Measurements from ENCODE around the gene ART1. TPM values are rescaled to one million over a fixed set of nuclear protein-coding genes. Genes with fewer than 3 reads are reported as not detected.
"Not testable (repeated sequence)": the region's sequence is repeated elsewhere in the genome, so short reads cannot be mapped to it uniquely, and the experiment has no call there.

ART1 gene
- total RNA-seq, 1 experiment from 2014 or later = not detected

DNA sequence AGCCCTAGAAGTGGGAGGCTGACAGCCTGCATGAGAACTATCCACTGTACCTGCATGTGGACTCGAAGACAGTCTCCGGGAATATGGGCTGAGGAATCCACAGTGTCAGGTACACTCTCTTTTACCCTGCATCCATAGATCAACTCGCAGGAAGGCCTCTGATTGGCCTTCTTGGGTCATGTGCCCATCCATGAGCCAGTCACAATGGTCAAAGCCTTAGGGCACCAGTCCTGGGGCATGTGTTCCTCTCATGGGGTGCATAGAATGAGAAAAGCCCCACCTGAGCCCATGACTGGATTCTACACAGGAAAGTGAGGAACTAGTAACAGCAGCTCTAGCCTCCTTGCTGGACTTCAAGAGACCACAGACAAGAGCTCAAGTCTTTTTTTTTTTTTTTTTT is 10.6 kb downstream of the ART1 start:
- H3K79me1 ChIP-seq (ENCODE audit: insufficient read depth, low read depth, low read length, poor library complexity, severe bottlenecking) = no peaks in the 10 kb centered on the region
- peaks cover 3% of the 10 kb centered on the region for H3K27me3 Mint-ChIP-seq (ENCODE audit: low read depth)
- H4K91ac ChIP-seq (ENCODE audit: insufficient read length, low read depth, low read length) = no peak overlapping the region
- no peaks in the 10 kb centered on the region for H3K9me3 ChIP-seq (ENCODE audit: control insufficient read depth, low read depth, low read length)
- H3K56ac ChIP-seq (ENCODE audit: insufficient read length, low read depth, low read length) = no peak overlapping the region
- no peak overlapping the region for H2BK12ac ChIP-seq (ENCODE audit: insufficient read length, low read depth, low read length)
- H3K4me2 ChIP-seq (ENCODE audit: insufficient read depth, insufficient read length, low read length) = no peak overlapping the region
- no peaks in the 10 kb centered on the region for H3K4me1 ChIP-seq (ENCODE audit: insufficient read depth, low read length)
- H3T11ph ChIP-seq (ENCODE audit: low read length) = no peak overlapping the region
- no peaks in the 10 kb centered on the region for H3K23me2 ChIP-seq (ENCODE audit: insufficient read length, low read depth, low read length, poor library complexity, severe bottlenecking)
- no peak overlapping the region for H3K14ac ChIP-seq (ENCODE audit: insufficient read depth, low read length)
- TF ChIP-seq, protein P1, sequence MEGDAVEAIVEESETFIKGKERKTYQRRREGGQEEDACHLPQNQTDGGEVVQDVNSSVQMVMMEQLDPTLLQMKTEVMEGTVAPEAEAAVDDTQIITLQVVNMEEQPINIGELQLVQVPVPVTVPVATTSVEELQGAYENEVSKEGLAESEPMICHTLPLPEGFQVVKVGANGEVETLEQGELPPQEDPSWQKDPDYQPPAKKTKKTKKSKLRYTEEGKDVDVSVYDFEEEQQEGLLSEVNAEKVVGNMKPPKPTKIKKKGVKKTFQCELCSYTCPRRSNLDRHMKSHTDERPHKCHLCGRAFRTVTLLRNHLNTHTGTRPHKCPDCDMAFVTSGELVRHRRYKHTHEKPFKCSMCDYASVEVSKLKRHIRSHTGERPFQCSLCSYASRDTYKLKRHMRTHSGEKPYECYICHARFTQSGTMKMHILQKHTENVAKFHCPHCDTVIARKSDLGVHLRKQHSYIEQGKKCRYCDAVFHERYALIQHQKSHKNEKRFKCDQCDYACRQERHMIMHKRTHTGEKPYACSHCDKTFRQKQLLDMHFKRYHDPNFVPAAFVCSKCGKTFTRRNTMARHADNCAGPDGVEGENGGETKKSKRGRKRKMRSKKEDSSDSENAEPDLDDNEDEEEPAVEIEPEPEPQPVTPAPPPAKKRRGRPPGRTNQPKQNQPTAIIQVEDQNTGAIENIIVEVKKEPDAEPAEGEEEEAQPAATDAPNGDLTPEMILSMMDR (conservative IDR thresholded peaks at IDR 0.05) = no peak
- no peak overlapping the region for H3K4ac ChIP-seq (ENCODE audit: low read depth, low read length)
- whole genome bisulfite sequencing (ENCODE audit: extremely low coverage, insufficient read length, low lambda C conversion rate) = no CpG with 5 or more reads among the region's 3 CpGs
- no peak overlapping the region for H2BK5ac ChIP-seq (ENCODE audit: insufficient read length, low read length)
- H3K27ac Mint-ChIP-seq = peak overlapping the region in 1 of 3 experiments; percentile 37; a peak in 1 of 7 replicates
- no peak overlapping the region for H2BK20ac ChIP-seq (ENCODE audit: low read depth, low read length, poor library complexity, severe bottlenecking)
- peaks cover 0 to 4% of the 10 kb centered on the region in 2 experiments; a peak in 2 of 5 replicates for H3K9me3 Mint-ChIP-seq
- peaks cover 0 to 2% (median 0%) of the 10 kb centered on the region in 3 experiments; a peak in 1 of 7 replicates for H3K36me3 Mint-ChIP-seq (ENCODE audit: insufficient read depth in 1 of 3, low read depth in 3 of 3)
- H3K23ac ChIP-seq (ENCODE audit: insufficient read length, low read depth, low read length) = no peak overlapping the region
- H4K5ac ChIP-seq (ENCODE audit: insufficient read length, low read depth, low read length) = no peak overlapping the region
- H2BK120ac ChIP-seq (ENCODE audit: low read depth, low read length, poor library complexity, severe bottlenecking) = no peak overlapping the region
- no peaks in the 10 kb centered on the region for H4K20me1 ChIP-seq (ENCODE audit: control insufficient read depth, insufficient read depth, insufficient read length)
- no peak overlapping the region for H2AK5ac ChIP-seq (ENCODE audit: insufficient read length, low read length)
- H2AFZ ChIP-seq (ENCODE audit: low read length) = no peak overlapping the region
- H3K9ac ChIP-seq (ENCODE audit: extremely low read depth, insufficient read length, low read length) = no peak overlapping the region
- H2BK15ac ChIP-seq (ENCODE audit: low read depth, low read length) = no peak overlapping the region
- H3K27me3 ChIP-seq (ENCODE audit: insufficient read depth, low read length) = no peaks in the 10 kb centered on the region
- H3K79me2 ChIP-seq (ENCODE audit: insufficient read depth, low read length) = no peaks in the 10 kb centered on the region
- DNase-seq = no peak
- H3K4me1 Mint-ChIP-seq = peaks cover 0 to under 1% of the 10 kb centered on the region in 2 experiments; a peak in 2 of 4 replicates
- H3K27ac ChIP-seq (ENCODE audit: insufficient read length, low read depth, low read length) = no peak overlapping the region
- no peak overlapping the region for H3K4me3 Mint-ChIP-seq
- H3K18ac ChIP-seq (ENCODE audit: insufficient read length, low read depth, low read length) = no peak overlapping the region
- H4K8ac ChIP-seq (replicated peaks; ENCODE audit: insufficient read length, low read depth, low read length) = no peak overlapping the region

DNA sequence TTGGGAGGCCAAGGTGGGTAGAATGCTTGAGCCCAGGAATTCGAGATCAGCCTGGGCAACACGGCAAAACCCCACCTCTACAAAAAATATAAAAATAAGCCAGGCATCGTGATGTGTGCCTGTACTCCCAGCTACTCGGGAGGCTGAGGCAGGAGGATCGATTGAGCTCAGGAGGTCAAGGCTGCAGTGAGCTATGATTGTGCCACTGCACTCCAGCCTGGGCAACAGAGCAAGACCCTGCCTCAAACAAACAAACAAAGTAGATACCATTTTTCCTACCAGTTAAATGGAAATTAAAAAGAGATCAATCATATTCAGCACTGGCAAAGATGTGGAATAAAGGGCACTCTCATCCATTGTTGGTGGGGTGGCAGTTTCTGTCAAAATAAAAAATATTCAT is 12.4 kb downstream of the ART1 start:
- not testable (repeated sequence) for H3K27me3 ChIP-seq (ENCODE audit: insufficient read depth, low read length); H2AFZ ChIP-seq (ENCODE audit: low read length); H4K91ac ChIP-seq (ENCODE audit: insufficient read length, low read depth, low read length); H3K79me2 ChIP-seq (ENCODE audit: insufficient read depth, low read length); H3K14ac ChIP-seq (ENCODE audit: insufficient read depth, low read length); H3K27me3 Mint-ChIP-seq (ENCODE audit: low read depth); H2AK5ac ChIP-seq (ENCODE audit: insufficient read length, low read length); H2BK12ac ChIP-seq (ENCODE audit: insufficient read length, low read depth, low read length); H3K23ac ChIP-seq (ENCODE audit: insufficient read length, low read depth, low read length); H3K56ac ChIP-seq (ENCODE audit: insufficient read length, low read depth, low read length); H3K36me3 Mint-ChIP-seq (ENCODE audit: insufficient read depth in 1 of 3, low read depth in 3 of 3); H2BK15ac ChIP-seq (ENCODE audit: low read depth, low read length); H2BK20ac ChIP-seq (ENCODE audit: low read depth, low read length, poor library complexity, severe bottlenecking); H2BK5ac ChIP-seq (ENCODE audit: insufficient read length, low read length); H3K27ac ChIP-seq (ENCODE audit: insufficient read length, low read depth, low read length); H2BK120ac ChIP-seq (ENCODE audit: low read depth, low read length, poor library complexity, severe bottlenecking); H3K4ac ChIP-seq (ENCODE audit: low read depth, low read length); H3K4me1 ChIP-seq (ENCODE audit: insufficient read depth, low read length); H3K4me3 Mint-ChIP-seq; H3K23me2 ChIP-seq (ENCODE audit: insufficient read length, low read depth, low read length, poor library complexity, severe bottlenecking); H4K8ac ChIP-seq (replicated peaks; ENCODE audit: insufficient read length, low read depth, low read length); H3K9me3 Mint-ChIP-seq; H3K79me1 ChIP-seq (ENCODE audit: insufficient read depth, low read depth, low read length, poor library complexity, severe bottlenecking); H3K4me2 ChIP-seq (ENCODE audit: insufficient read depth, insufficient read length, low read length); DNase-seq; H3T11ph ChIP-seq (ENCODE audit: low read length); H4K5ac ChIP-seq (ENCODE audit: insufficient read length, low read depth, low read length); H3K4me1 Mint-ChIP-seq; H3K9ac ChIP-seq (ENCODE audit: extremely low read depth, insufficient read length, low read length); H3K27ac Mint-ChIP-seq; H3K18ac ChIP-seq (ENCODE audit: insufficient read length, low read depth, low read length); H4K20me1 ChIP-seq (ENCODE audit: control insufficient read depth, insufficient read depth, insufficient read length); H3K9me3 ChIP-seq (ENCODE audit: control insufficient read depth, low read depth, low read length)
- no CpG with 5 or more reads among the region's 5 CpGs for WGBS (ENCODE audit: extremely low coverage, insufficient read length, low lambda C conversion rate)
